Activated T-cell treated with anti-CD3 and anti-CD28 coated beads, Interleukin-2, amount 50 U/mL, for 48 hours (primary cell): ENCODE measurements around the gene GTF2A2.
A peak's percentile ranks its signal among the peaks of the same experiment; 100 is the strongest.

Experiments
- DNase-seq, 2 experiments: peaks; one replicate each; pipeline ENCODE4 v3.0.0-alpha.2; 2020

GTF2A2 gene

DNA sequence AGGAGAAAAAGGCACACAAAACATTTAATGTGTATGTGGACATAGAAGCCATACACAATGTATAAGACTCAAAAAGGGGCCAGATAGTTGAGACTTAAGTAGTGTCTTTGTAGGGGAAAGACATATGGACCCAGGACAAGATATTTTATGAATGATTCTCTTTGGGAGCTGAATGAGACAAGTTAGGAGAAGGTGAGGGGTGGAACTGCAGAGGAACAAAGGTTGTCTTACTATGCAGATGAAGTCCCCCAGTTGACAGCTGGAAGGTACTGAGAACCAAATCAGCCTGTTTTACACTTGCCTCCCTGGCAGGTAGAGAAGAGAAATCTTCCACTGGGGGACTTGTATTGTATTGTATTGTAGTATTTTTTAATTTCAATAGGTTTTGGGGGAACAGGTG, 60.7 kb downstream of the GTF2A2 start:
- no peak for DNase-seq

DNA sequence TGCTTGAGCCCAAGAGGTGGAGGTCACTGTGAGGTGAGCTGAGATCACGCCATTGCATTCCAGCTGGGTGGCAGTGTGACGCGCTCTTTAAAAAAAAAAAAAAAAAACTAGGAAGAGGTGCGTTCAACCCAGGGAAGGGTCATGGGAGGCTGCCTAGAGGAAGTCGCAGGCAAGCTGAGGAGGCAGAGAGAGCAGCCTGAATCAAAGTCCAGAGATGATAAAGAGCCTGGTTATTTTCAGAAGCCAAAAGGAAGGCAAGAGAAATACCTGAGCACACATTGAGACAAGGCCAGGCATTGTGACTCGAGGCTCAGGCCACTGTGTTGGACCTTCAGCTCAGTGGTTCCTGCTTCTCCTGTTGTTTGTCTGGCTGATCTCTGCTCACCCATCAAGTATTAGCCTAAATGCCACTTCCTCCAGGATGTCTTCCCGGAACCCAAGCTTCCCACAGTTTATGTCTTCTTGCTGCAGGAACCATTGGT, 61.8 kb downstream of the GTF2A2 start:
- DNase-seq: no peak

DNA sequence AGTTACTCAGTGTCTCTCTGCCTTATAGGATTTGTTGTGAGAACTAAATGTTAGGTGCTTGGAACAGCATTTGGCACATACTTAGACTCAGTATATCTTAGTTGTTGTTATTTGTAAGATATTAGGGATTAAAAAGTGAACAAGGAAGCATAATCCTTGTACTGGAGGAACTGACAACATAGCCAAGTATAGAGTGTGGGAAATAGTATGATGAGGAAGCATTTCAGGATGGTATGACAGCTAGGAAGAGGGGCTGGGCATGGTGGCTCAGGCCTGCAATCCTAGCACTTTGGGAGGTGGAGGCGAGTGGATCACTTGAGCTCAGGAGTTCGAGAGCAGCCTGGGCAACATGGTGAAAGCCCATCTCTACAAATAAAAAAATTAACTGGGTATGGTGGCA, 62.3 kb downstream of the GTF2A2 start:
- DNase-seq: no peak

DNA sequence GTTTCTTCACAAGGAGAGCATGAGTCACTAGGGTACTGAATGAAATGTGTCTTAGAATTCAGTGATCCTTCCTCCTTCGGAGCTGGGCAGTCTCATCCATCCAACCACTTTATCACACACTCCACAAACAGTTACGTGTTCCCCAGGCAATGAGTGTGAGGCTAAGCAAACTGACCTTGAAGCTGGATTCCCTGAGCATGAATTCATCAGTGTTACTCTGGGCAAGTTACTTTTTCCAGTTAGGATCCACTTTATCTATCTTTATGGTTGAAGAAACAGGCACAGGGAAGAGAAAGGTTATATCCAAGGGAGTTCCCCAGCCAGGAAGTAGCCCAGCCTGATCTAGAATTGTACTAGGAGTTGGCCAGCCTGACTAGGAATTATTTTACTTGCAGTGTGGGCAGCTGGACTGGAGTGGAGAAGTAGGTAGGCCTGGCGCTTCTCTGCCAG, 62.8 kb downstream of the GTF2A2 start:
- DNase-seq: no peak

DNA sequence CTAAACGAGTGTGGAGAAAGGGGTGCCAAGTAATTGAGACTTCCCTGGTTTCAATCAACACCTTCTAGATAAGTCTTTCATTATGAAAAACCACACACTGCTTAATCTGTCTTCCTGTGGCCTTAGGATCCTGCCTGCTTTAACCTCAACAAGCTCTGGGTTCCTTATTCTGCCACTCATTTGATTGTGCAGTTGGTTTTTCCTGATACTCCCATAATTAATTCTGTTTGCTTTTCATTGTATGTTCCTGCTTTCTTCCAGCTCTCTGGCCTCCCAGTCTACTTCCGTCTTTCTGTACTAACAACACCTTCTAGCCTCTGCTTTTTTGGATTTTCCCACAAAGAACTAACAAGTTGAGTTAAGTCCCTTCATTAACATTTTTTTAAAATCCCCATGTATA, 66.0 kb downstream of the GTF2A2 start:
- no peak for DNase-seq

DNA sequence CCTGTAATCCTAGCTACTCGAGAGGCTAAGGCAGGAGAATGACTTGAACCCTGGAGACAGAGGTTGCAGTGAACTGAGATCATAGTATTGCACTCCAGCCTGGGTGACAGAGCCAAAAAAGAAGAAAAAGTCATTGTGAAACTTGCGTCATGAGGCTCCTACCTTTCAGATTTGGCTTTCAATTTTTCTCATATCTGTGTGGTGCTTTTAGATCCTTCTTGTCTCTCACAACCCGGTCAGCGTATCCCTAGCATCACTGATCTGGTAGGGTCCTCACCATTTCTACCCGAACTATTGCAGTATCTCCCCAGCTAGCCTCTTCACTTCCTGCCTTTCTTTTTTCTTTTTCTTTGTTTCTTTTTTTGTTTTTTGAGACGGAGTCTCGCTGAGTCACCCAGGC, 67.3 kb downstream of the GTF2A2 start:
- peak; percentile 27 to 40 for DNase-seq
